ENCODE measurements around the gene ENPP7. TPM values are rescaled to one million over a fixed set of nuclear protein-coding genes. Genes with fewer than 3 reads are reported as not detected.

The ENPP7 gene, protein sequence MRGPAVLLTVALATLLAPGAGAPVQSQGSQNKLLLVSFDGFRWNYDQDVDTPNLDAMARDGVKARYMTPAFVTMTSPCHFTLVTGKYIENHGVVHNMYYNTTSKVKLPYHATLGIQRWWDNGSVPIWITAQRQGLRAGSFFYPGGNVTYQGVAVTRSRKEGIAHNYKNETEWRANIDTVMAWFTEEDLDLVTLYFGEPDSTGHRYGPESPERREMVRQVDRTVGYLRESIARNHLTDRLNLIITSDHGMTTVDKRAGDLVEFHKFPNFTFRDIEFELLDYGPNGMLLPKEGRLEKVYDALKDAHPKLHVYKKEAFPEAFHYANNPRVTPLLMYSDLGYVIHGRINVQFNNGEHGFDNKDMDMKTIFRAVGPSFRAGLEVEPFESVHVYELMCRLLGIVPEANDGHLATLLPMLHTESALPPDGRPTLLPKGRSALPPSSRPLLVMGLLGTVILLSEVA
- not detected in 2 replicates for total RNA-seq (2014; rRNA removed; shearing (Covaris generic))

GRCh38 chr17:79730769-79731483 lies at the start of gene ENPP7:
Gene ENPP7 (plus strand): TSS chr17:79730943. CDS start chr17:79731140, 197 bp downstream.
- no peak within 1 kb of the TSS for H3K4me3 ChIP-seq
- H3K27me3 ChIP-seq, result peaks cover 6% of the 10 kb centered on the region; the same call in 1 of the 2 replicates
- H3K4me1 ChIP-seq, result no peaks in the 10 kb centered on the region
- H3K9me3 ChIP-seq (replicated peaks), result no peaks in the 10 kb centered on the region
- no peak within 1 kb of the TSS for H3K27ac ChIP-seq
- DNase-seq, result no peak
- no peaks in the 10 kb centered on the region for H3K36me3 ChIP-seq

GRCh38 chr17:79681101-79681621 lies 49.6 kb upstream of the ENPP7 start:
- Histone ChIP-seq H3K27me3 (peaks cover 85% of the 10 kb centered on the region), H3K9me3 (replicated peaks) (no peaks in the 10 kb centered on the region), H3K27ac (no peak overlapping the region), H3K4me3 (no peak overlapping the region), H3K4me1 (no peaks in the 10 kb centered on the region), H3K36me3 (no peaks in the 10 kb centered on the region)
- DNase-seq, result no peak

- peaks cover 86% of the 10 kb centered on the region for H3K27me3 ChIP-seq
- H3K36me3 ChIP-seq, result no peaks in the 10 kb centered on the region
- no peak for DNase-seq
- H3K4me3 ChIP-seq, result no peak overlapping the region
- H3K9me3 ChIP-seq (replicated peaks), result no peaks in the 10 kb centered on the region
- H3K27ac ChIP-seq, result no peak overlapping the region
- no peaks in the 10 kb centered on the region for H3K4me1 ChIP-seq
Observed at GRCh38 chr17:79681628-79682261, 49.0 kb upstream of the ENPP7 start.

- H3K27me3 ChIP-seq, result peaks cover 77% of the 10 kb centered on the region
- H3K36me3 ChIP-seq, result no peaks in the 10 kb centered on the region
- no peak overlapping the region for H3K27ac ChIP-seq
- no peaks in the 10 kb centered on the region for H3K9me3 ChIP-seq (replicated peaks)
- H3K4me3 ChIP-seq, result no peak overlapping the region
- no peaks in the 10 kb centered on the region for H3K4me1 ChIP-seq
- no peak for DNase-seq
Observed at GRCh38 chr17:79683365-79683764, 47.4 kb upstream of the ENPP7 start.

DNA sequence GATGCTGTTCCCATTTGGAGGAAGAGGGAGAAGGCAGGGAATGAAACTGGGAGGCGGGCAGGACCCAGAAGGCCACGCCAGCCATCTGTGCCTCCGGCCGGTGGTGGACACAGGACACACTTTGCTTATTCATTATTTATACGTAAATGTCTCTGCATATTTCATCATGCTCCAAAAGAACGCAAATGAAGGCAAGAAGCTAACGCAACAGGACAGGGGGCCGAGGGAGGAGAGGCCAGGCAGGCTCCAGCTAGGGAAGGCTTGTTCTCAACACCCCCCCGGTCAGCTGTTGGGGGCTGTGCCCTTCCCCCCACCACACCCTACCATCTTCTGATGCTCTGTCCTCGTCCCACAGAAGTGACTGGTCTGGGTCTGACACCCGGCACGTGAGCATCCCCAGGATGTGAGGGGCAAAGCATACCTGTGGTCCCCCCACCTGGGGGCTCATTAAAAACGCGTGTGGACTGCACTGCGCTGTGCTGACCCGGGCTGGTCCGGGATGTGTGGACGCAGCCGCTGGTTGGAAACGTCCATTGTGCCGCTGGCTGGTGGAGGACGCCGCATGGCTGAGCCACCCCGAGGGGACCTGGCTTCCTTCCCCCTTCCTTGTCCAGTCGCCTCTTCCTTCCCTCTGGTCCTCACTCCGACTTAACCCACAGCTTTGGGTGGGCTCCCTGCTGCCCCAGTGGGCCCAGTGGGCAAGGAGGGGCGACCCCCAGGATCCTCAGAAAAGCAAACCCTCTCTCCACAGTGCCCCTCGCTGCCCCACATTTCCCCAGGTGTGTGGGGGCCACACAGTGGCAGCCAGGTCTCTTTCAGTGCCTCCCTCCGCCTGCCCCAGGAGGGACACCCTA lies 46.4 kb upstream of the ENPP7 start:
- H3K4me3 ChIP-seq, result no peak overlapping the region
- peaks cover 73% of the 10 kb centered on the region for H3K27me3 ChIP-seq
- H3K9me3 ChIP-seq (replicated peaks), result no peaks in the 10 kb centered on the region
- no peaks in the 10 kb centered on the region for H3K4me1 ChIP-seq
- no peak for DNase-seq
- no peak overlapping the region for H3K27ac ChIP-seq
- H3K36me3 ChIP-seq, result no peaks in the 10 kb centered on the region

- H3K27me3 ChIP-seq, result peaks cover 71% of the 10 kb centered on the region
- DNase-seq, result no peak
- H3K4me3 ChIP-seq, result no peak overlapping the region
- H3K27ac ChIP-seq, result no peak overlapping the region
- no peaks in the 10 kb centered on the region for H3K36me3 ChIP-seq
- no peaks in the 10 kb centered on the region for H3K9me3 ChIP-seq (replicated peaks)
- no peaks in the 10 kb centered on the region for H3K4me1 ChIP-seq
Observed at GRCh38 chr17:79685121-79685520, 45.6 kb upstream of the ENPP7 start.

DNA sequence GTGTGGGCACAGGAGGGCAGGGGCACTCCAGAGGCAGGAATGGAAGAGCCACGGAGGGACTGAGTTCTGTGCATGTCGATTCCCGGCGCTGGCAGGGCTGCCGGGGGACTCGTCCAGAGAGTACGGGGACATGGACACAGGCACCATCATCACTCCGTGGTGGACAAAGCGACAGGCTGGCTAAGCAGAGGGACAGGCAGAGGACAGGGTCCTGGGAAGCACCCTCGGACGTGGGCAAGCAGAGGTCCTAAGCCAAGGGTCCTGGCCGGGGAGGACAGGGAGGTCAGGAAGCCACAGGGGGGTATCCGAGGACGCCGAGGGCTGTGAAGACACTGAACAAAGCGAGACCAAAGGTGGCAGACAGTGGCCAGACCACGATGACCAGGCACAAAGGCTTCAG lies 44.3 kb upstream of the ENPP7 start:
- no peak for DNase-seq
- Histone ChIP-seq H3K9me3 (replicated peaks) (no peaks in the 10 kb centered on the region), H3K27me3 (peaks cover 68% of the 10 kb centered on the region)

DNA sequence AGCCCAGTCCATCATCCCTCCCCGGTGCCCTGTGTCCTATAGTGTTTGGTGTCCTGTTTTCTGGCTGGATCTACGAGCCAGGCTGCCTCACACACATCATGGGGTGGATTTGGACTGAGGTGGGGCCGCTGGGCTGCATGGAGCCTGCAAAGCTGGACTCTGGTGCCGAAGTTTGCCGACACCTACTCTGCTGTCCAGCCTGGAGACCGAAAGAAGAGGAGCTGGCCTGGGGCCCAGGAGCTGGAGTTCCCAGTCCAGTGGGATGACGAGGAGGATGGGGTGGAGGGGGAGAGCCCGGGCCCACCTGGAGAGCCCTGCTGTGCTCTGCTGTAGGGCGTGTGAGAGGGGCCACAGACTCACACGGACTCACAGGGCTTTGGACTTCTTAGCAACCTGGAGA lies 40.3 kb upstream of the ENPP7 start:
- H3K4me1 ChIP-seq, result peaks cover 7% of the 10 kb centered on the region
- no peaks in the 10 kb centered on the region for H3K9me3 ChIP-seq (replicated peaks)
- H3K27ac ChIP-seq, result no peak overlapping the region
- peaks cover 42% of the 10 kb centered on the region for H3K27me3 ChIP-seq
- H3K36me3 ChIP-seq, result no peaks in the 10 kb centered on the region
- DNase-seq, result no peak
- no peak overlapping the region for H3K4me3 ChIP-seq

More for the DNA sequence above, 44.3 kb upstream of the ENPP7 start:
- Histone ChIP-seq H3K4me3 (no peak overlapping the region), H3K27ac (no peak overlapping the region), H3K36me3 (no peaks in the 10 kb centered on the region), H3K4me1 (no peaks in the 10 kb centered on the region)

- no peak for DNase-seq
- Histone ChIP-seq H3K27me3 (peaks cover 34% of the 10 kb centered on the region), H3K9me3 (replicated peaks) (no peaks in the 10 kb centered on the region), H3K4me3 (no peak overlapping the region), H3K27ac (no peak overlapping the region), H3K36me3 (no peaks in the 10 kb centered on the region), H3K4me1 (peaks cover 13% of the 10 kb centered on the region)
Observed at GRCh38 chr17:79690988-79691836, 39.5 kb upstream of the ENPP7 start.

DNA sequence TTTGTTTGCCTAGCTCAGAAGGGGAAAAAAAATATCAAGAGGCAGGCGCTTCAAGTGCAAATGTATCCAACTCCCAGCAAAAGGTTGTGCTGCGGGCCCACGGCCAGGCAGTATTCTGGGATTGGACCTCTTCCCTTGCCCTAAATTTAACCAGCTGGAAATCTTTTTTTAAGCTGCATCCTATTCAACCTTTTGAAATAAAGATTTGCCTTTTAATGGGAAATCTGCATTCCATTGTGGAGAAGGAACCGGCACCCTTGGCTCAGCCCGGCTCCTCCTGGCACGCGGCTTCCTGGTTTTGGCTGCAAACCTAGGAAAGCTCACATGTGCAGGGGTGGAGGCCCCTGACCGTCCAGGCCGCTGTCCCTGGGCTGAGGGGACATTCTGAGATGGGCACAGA lies 38.8 kb upstream of the ENPP7 start:
- Histone ChIP-seq H3K36me3 (no peaks in the 10 kb centered on the region), H3K4me1 (peaks cover 13% of the 10 kb centered on the region), H3K4me3 (no peak overlapping the region), H3K27ac (no peak overlapping the region), H3K27me3 (peaks cover 32% of the 10 kb centered on the region), H3K9me3 (replicated peaks) (no peaks in the 10 kb centered on the region)
- DNase-seq, result no peak

DNA sequence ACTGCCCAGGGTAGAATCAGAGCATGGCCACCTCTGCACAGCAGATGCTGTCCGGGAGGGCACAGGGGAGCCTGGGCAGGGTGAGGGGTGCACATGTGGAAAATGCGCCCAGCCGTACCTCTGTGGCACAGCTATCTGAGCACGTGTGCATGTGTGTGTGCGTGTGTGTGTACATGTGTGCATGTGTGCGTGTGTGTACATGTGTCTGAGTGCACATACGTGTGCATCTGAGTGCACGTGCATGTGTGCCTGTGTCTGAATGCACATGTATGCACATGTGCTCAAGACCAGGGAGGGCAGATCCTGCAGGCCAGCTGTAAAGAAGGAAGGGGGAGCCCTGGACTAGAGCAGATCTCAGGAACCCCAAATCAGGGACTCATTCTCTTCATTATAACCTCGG lies 37.3 kb upstream of the ENPP7 start:
- no peaks in the 10 kb centered on the region for H3K9me3 ChIP-seq (replicated peaks)
- H3K4me3 ChIP-seq, result no peak overlapping the region
- H3K4me1 ChIP-seq, result peaks cover 13% of the 10 kb centered on the region
- no peaks in the 10 kb centered on the region for H3K36me3 ChIP-seq
- no peak overlapping the region for H3K27ac ChIP-seq
- DNase-seq, result no peak
- peaks cover 42% of the 10 kb centered on the region for H3K27me3 ChIP-seq

DNA sequence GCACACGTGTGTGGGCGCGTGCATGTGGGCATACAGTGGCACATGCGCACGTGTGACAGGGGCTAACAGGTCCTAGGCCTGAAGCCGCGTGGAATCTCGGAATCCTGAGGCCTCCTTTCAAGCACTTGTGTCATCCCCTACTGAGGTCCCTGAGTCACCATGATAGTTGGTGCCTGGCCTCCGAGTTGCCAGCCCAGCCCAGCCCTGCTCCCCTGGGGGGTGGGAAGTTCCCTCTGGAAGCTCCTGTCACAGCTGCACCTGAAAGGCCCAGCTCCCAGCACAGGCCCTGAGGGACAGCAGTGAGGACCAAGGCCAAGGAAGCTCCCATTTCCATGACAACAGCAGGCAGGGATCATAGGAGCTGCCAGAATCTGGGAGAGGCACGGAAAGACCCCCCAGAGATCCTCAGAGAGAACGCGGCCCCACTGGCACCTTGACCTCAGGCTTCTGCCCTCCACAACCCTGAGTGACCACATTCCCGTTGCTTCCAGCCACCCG lies 35.4 kb upstream of the ENPP7 start:
- Histone ChIP-seq H3K4me3 (no peak overlapping the region), H3K27ac (no peak overlapping the region), H3K4me1 (peaks cover 13% of the 10 kb centered on the region), H3K27me3 (peaks cover 36% of the 10 kb centered on the region), H3K9me3 (replicated peaks) (no peaks in the 10 kb centered on the region), H3K36me3 (no peaks in the 10 kb centered on the region)
- DNase-seq, result no peak
